ENCODE results near the gene ZNF426.

DNA sequence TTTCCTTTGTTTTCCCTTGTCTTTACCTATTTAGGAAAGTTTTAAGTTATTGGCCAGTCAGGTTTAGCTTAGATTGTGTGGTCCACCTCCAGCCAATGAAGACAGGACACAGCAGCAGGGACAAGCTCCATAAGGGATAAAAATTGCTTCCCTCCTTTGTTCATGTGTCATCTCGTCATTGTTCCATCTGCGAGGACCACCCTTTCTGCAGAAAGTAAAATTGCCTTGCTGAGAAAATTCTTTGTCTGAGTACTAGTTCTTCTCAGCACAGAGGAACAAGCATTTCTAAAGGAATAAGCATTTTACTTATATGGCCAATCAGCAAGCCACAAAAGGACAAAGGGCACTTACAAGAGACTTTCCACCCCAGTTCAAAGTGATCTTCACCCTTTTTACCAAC lies 51.4 kb downstream of the ZNF426 start:
- TF ChIP-seq, protein P1, sequence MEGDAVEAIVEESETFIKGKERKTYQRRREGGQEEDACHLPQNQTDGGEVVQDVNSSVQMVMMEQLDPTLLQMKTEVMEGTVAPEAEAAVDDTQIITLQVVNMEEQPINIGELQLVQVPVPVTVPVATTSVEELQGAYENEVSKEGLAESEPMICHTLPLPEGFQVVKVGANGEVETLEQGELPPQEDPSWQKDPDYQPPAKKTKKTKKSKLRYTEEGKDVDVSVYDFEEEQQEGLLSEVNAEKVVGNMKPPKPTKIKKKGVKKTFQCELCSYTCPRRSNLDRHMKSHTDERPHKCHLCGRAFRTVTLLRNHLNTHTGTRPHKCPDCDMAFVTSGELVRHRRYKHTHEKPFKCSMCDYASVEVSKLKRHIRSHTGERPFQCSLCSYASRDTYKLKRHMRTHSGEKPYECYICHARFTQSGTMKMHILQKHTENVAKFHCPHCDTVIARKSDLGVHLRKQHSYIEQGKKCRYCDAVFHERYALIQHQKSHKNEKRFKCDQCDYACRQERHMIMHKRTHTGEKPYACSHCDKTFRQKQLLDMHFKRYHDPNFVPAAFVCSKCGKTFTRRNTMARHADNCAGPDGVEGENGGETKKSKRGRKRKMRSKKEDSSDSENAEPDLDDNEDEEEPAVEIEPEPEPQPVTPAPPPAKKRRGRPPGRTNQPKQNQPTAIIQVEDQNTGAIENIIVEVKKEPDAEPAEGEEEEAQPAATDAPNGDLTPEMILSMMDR (IDR thresholded peaks at IDR 0.05 in 8 of 11, conservative IDR thresholded peaks at IDR 0.05 in 3 of 11): no peak
- TF ChIP-seq POLR2AphosphoS5 (IDR thresholded peaks at IDR 0.05) (no peak), POLR2A (IDR thresholded peaks at IDR 0.05) (no peak)
